ENCODE results near the gene ROR1.

DNA sequence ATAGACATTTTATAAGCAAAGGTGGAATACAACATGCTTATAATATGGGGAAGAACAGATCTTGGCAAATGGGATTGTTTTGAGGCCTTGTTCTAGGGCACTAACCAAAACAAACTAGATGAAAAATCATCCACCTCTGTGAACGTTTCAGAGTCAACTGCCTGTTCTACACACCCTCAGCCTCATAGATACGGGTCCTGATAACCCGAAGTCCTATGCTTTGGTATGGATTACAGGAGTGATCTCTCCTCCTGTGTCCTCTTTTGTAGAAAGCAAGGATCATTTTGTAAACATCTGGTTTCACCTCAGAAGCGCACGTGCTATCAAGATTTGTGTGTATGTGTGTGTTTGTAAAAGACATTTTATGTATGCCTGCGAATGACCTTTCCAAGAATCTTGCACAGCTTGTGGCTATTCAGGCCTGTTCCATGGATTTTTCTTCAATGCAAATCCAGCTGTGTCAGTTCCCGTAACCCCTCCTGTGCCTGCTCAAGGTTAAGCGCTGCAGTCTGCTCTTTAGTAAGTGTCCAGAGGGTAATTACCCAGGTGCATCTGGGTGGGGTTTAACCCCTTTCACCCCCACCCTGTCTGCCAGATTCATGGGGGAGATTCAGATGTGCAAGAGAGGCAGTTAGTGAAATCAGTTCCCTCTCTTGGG is 132.4 kb downstream of the ROR1 start:
- TF ChIP-seq, protein P1, sequence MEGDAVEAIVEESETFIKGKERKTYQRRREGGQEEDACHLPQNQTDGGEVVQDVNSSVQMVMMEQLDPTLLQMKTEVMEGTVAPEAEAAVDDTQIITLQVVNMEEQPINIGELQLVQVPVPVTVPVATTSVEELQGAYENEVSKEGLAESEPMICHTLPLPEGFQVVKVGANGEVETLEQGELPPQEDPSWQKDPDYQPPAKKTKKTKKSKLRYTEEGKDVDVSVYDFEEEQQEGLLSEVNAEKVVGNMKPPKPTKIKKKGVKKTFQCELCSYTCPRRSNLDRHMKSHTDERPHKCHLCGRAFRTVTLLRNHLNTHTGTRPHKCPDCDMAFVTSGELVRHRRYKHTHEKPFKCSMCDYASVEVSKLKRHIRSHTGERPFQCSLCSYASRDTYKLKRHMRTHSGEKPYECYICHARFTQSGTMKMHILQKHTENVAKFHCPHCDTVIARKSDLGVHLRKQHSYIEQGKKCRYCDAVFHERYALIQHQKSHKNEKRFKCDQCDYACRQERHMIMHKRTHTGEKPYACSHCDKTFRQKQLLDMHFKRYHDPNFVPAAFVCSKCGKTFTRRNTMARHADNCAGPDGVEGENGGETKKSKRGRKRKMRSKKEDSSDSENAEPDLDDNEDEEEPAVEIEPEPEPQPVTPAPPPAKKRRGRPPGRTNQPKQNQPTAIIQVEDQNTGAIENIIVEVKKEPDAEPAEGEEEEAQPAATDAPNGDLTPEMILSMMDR (conservative IDR thresholded peaks at IDR 0.05; ENCODE audit: low read length): no peak
- TF ChIP-seq EZH2phosphoT487 (IDR thresholded peaks at IDR 0.05; ENCODE audit: borderline replicate concordance, low read depth, low read length): no peak

All from OCI-LY7 (cell line).